ENCODE results near the gene ADPRHL1. TPM values are rescaled to one million over a fixed set of nuclear protein-coding genes. Genes with fewer than 3 reads are reported as not detected.
"Not testable (repeated sequence)": the region's sequence is repeated elsewhere in the genome, so short reads cannot be mapped to it uniquely, and the experiment has no call there.

The ADPRHL1 gene
- total RNA-seq, 4 donors from 2014 or later, result 2.5 to 8.6 (median 5.5) TPM

GRCh38 chr13:113450861-113451620 lies 2.2 kb downstream of the ADPRHL1 start:
- H3K9me3 ChIP-seq; H3K4me3 ChIP-seq; H3K27me3 ChIP-seq; H3K27ac ChIP-seq; DNase-seq (ENCODE audit: low spot score in 2 of 2): not testable (repeated sequence)
- Histone ChIP-seq H3K4me1 (peaks cover 15% of the 10 kb centered on the region), H3K36me3 (peaks cover 15% of the 10 kb centered on the region)
- WGBS, result 69% methylated on average over 16 of the region's 19 CpGs
- peak in 1 of 2 donors; percentile 24 for TF ChIP-seq CTCF (IDR thresholded peaks at IDR 0.05)

GRCh38 chr13:113450348-113450744 lies 2.9 kb downstream of the ADPRHL1 start:
- DNase-seq (ENCODE audit: low spot score in 2 of 2); H3K9me3 ChIP-seq; H3K36me3 ChIP-seq; H3K27ac ChIP-seq; H3K27me3 ChIP-seq; H3K4me3 ChIP-seq: not testable (repeated sequence)
- WGBS, result 93% methylated on average over 9 of the region's 9 CpGs
- peaks cover 15% of the 10 kb centered on the region for H3K4me1 ChIP-seq

- peaks cover 5% of the 10 kb centered on the region for H3K36me3 ChIP-seq
- 75% methylated on average over 13 of the region's 13 CpGs for WGBS
- H3K9me3 ChIP-seq, result no peaks in the 10 kb centered on the region
- peak overlapping the region; percentile 44 for H3K4me3 ChIP-seq
- peak overlapping the region; percentile 64 for H3K27ac ChIP-seq
- H3K27me3 ChIP-seq, result no peaks in the 10 kb centered on the region
- peak in 1 of 2 donors; percentile 56 for DNase-seq (ENCODE audit: low spot score in 2 of 2)
- TF ChIP-seq EP300 (IDR thresholded peaks at IDR 0.05), result no peak
- no peak for TF ChIP-seq CTCF (IDR thresholded peaks at IDR 0.05)
- no peak for TF ChIP-seq POLR2A (IDR thresholded peaks at IDR 0.05)
- TF ChIP-seq POLR2AphosphoS5 (IDR thresholded peaks at IDR 0.05), result no peak
- peaks cover 15% of the 10 kb centered on the region for H3K4me1 ChIP-seq
Measured at GRCh38 chr13:113449693-113450347, 3.5 kb downstream of the ADPRHL1 start.

GRCh38 chr13:113448885-113449692 lies 4.2 kb downstream of the ADPRHL1 start:
- H3K27me3 ChIP-seq, result no peaks in the 10 kb centered on the region
- H3K9me3 ChIP-seq, result no peaks in the 10 kb centered on the region
- H3K27ac ChIP-seq, result peak overlapping the region; percentile 64
- H3K4me3 ChIP-seq, result peak overlapping the region; percentile 44
- peaks cover 15% of the 10 kb centered on the region for H3K4me1 ChIP-seq
- H3K36me3 ChIP-seq, result peaks cover 5% of the 10 kb centered on the region
- WGBS, result 43% methylated on average over 26 of the region's 29 CpGs
- TF ChIP-seq CTCF (IDR thresholded peaks at IDR 0.05) (no peak), POLR2AphosphoS5 (IDR thresholded peaks at IDR 0.05) (no peak), POLR2A (IDR thresholded peaks at IDR 0.05) (no peak), EP300 (IDR thresholded peaks at IDR 0.05) (no peak)
- DNase-seq (ENCODE audit: low spot score in 2 of 2), result peak in 1 of 2 donors; percentile 84

- WGBS, result 46% methylated on average over 5 of the region's 6 CpGs
- H3K27ac ChIP-seq, result peak overlapping the region; percentile 64
- H3K27me3 ChIP-seq, result no peaks in the 10 kb centered on the region
- peak overlapping the region; percentile 44 for H3K4me3 ChIP-seq
- H3K9me3 ChIP-seq, result no peaks in the 10 kb centered on the region
- H3K36me3 ChIP-seq, result peaks cover 3% of the 10 kb centered on the region
- DNase-seq (ENCODE audit: low spot score in 2 of 2), result no peak
- peaks cover 13% of the 10 kb centered on the region for H3K4me1 ChIP-seq
- no peak for TF ChIP-seq POLR2A (IDR thresholded peaks at IDR 0.05)
- TF ChIP-seq CTCF (IDR thresholded peaks at IDR 0.05), result no peak
- TF ChIP-seq POLR2AphosphoS5 (IDR thresholded peaks at IDR 0.05), result no peak
- no peak for TF ChIP-seq EP300 (IDR thresholded peaks at IDR 0.05)
Measured at GRCh38 chr13:113448545-113448884, 4.8 kb downstream of the ADPRHL1 start.
